Measurements from ENCODE around the gene ADAMTS8. TPM values are rescaled to one million over a fixed set of nuclear protein-coding genes. Genes with fewer than 3 reads are reported as not detected.

ADAMTS8 gene, protein sequence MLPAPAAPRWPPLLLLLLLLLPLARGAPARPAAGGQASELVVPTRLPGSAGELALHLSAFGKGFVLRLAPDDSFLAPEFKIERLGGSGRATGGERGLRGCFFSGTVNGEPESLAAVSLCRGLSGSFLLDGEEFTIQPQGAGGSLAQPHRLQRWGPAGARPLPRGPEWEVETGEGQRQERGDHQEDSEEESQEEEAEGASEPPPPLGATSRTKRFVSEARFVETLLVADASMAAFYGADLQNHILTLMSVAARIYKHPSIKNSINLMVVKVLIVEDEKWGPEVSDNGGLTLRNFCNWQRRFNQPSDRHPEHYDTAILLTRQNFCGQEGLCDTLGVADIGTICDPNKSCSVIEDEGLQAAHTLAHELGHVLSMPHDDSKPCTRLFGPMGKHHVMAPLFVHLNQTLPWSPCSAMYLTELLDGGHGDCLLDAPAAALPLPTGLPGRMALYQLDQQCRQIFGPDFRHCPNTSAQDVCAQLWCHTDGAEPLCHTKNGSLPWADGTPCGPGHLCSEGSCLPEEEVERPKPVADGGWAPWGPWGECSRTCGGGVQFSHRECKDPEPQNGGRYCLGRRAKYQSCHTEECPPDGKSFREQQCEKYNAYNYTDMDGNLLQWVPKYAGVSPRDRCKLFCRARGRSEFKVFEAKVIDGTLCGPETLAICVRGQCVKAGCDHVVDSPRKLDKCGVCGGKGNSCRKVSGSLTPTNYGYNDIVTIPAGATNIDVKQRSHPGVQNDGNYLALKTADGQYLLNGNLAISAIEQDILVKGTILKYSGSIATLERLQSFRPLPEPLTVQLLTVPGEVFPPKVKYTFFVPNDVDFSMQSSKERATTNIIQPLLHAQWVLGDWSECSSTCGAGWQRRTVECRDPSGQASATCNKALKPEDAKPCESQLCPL
- total RNA-seq = 10 to 100 TPM in 1 of 2 donors, under 1 TPM in 1; 0.42 to 12.2 TPM

DNA sequence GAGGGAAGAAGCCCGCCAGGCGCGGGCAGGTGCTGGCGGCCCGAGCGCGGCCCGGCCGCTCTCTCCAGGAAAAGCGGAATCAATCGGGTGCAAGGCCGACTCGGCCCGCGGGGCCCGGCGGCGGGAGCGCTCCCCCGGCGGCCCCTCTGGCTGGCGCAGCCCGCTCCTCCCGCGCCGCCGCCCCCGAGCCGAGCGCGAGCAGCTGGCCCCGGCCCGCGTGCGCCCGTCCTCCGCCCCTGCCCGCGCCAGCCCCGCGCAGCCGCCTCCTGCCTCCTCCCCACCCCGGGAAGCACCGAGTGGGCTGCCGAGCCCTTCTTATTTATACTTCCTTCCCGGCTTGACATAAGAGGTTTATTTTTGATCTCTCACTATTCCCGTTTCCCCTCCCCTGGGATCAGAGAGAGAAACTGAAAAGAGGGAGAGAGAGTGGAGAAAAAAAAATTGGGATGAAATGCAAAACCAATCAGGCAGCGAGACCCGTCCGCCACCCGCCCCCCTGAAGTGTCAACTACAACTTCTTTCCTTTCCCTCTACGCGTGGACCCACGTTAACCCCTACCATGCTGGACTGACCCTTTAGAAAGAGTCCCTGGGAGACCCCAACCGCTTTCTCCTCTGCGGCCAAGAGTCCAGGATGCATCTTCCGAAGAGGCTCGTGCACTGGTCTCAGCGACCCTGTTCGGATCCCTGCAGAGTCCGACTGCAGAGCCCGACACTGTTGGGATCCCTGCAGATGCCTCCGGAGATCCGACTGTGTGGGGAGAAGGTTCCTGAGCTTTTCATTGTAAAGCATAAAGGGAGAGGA is at the start of gene ADAMTS8:
TSS of gene ADAMTS8 (minus strand) at position 294 of the 804 bp plus-strand sequence. CDS start 323 bp downstream, outside the sequence.
- no peaks in the 10 kb centered on the region for H3K9me3 ChIP-seq
- intact Hi-C loops (cut with DNase I) = loop anchor here (5.0 kb wide), 1 partner anchor 216 kb away; no protein-coding TSS in a partner anchor
- H3K27ac ChIP-seq = no peak within 1 kb of the TSS
- H3K27me3 ChIP-seq = peaks cover 38% of the 10 kb centered on the region
- H3K4me1 ChIP-seq = no peaks in the 10 kb centered on the region
- peak within 1 kb of the TSS; percentile 33 for H3K4me3 ChIP-seq
- no peaks in the 10 kb centered on the region for H3K36me3 ChIP-seq
- no peak for DNase-seq
- TF ChIP-seq CTCF (IDR thresholded peaks at IDR 0.05) = no peak
- H3K9ac ChIP-seq (ENCODE audit: low read depth in 2 of 2, low read length in 2 of 2) = peak within 1 kb of the TSS in 1 of 2 donors; percentile 24

- no peak for TF ChIP-seq CTCF (IDR thresholded peaks at IDR 0.05)
- no peaks in the 10 kb centered on the region for H3K4me1 ChIP-seq
- no peaks in the 10 kb centered on the region for H3K36me3 ChIP-seq
- H3K9ac ChIP-seq (ENCODE audit: low read depth in 2 of 2, low read length in 2 of 2) = no peak overlapping the region
- H3K4me3 ChIP-seq = no peak overlapping the region
- H3K9me3 ChIP-seq = no peaks in the 10 kb centered on the region
- H3K27ac ChIP-seq = peak overlapping the region; percentile 16
- intact Hi-C loops (cut with DNase I) = no loop called here
- DNase-seq = peak; percentile 10
- no peaks in the 10 kb centered on the region for H3K27me3 ChIP-seq
Observed at GRCh38 chr11:130477586-130478203, 49.3 kb upstream of the ADAMTS8 start.

GRCh38 chr11:130476922-130477491 is 48.6 kb upstream of the ADAMTS8 start:
- no peak overlapping the region for H3K9ac ChIP-seq (ENCODE audit: low read depth in 2 of 2, low read length in 2 of 2)
- H3K27ac ChIP-seq = no peak overlapping the region
- intact Hi-C loops (cut with DNase I) = no loop called here
- no peaks in the 10 kb centered on the region for H3K4me1 ChIP-seq
- TF ChIP-seq CTCF (IDR thresholded peaks at IDR 0.05) = no peak
- no peaks in the 10 kb centered on the region for H3K9me3 ChIP-seq
- H3K4me3 ChIP-seq = no peak overlapping the region
- H3K36me3 ChIP-seq = no peaks in the 10 kb centered on the region
- DNase-seq = peak; percentile 17
- no peaks in the 10 kb centered on the region for H3K27me3 ChIP-seq

- Histone ChIP-seq H3K36me3 (no peaks in the 10 kb centered on the region), H3K27ac (no peak overlapping the region), H3K4me3 (no peak overlapping the region), H3K4me1 (no peaks in the 10 kb centered on the region), H3K9ac (ENCODE audit: low read depth in 2 of 2, low read length in 2 of 2) (no peak overlapping the region), H3K27me3 (no peaks in the 10 kb centered on the region), H3K9me3 (no peaks in the 10 kb centered on the region)
- TF ChIP-seq CTCF (IDR thresholded peaks at IDR 0.05) = no peak
- intact Hi-C loops (cut with DNase I) = no loop called here
- DNase-seq = peak; percentile 12
Observed at GRCh38 chr11:130476200-130476921, 48.0 kb upstream of the ADAMTS8 start.

Measured in colonic mucosa (tissue), 4 donors.